Measurements from ENCODE around the gene DCDC2C.

The DCDC2C gene

DNA sequence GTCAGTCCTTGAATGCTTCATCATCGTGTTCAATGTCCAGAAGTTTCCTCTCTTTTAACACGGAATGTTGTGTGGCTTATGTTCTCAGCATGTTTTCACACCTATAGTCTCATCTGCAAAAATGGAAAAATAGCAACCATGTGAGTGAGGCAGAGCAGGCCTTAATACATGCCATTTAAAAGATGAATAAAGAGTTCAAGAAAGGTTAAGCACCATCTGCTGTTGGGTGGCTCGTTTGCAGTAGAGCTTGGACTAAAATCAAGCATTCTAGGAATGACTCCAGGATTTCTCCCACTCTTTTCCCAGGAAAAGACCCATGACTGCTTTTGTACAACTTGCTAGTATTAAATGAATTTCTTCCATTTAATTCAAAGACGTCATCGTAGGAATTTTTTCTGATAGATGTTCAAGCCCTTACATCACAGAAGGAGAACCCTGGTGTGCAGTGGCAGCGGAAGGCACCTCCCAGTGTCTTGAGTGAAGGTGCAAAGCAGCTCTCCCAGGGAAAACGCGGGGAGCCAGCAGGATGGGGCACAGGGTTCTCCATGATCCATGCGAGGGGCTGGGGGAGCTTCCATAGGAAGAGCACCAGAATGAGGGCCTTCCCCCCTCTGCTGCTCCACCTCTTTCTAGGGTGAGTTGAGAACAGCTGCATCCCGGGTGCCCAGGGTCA, 9.6 kb downstream of the DCDC2C start:
- peaks cover 0 to 6% of the 10 kb centered on the region in 2 donors for H3K27me3 ChIP-seq (ENCODE audit: control insufficient read depth in 1 of 2, insufficient read depth in 2 of 2, low read length in 2 of 2)
- no peak overlapping the region for H3K27ac ChIP-seq (ENCODE audit: low read length)
- no peak overlapping the region for H3K4me3 ChIP-seq (ENCODE audit: low read length in 2 of 2)
- H3K36me3 ChIP-seq (ENCODE audit: control insufficient read depth in 2 of 2, insufficient read depth in 2 of 2, low read length in 2 of 2), result no peaks in the 10 kb centered on the region
- H3K9ac ChIP-seq (ENCODE audit: low read length in 2 of 2), result no peak overlapping the region
- H3K4me1 ChIP-seq (ENCODE audit: control insufficient read depth, insufficient read depth, low read length), result no peaks in the 10 kb centered on the region
- H3K9me3 ChIP-seq (ENCODE audit: control insufficient read depth in 2 of 2, low read length in 2 of 2), result no peaks in the 10 kb centered on the region

DNA sequence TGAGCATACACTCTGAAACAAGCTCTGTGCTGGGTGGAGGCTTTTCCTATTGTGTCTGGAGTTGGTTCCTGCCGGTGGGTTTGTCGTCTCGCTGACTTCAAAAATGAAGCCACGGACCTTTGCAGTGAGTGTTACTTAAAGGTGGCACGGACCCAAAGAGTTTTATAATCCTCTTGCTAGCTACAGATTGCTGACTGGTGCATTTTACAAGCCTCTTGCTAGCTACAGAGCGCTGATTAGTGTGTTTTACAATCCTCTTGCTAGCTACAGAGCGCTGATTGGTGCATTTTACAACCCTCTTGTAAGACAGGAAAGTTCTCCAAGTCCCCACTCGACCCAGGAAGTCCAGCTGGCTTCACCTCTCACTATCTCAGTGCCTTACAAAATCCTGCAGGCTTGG, 15.3 kb downstream of the DCDC2C start:
- Histone ChIP-seq H3K4me1 (ENCODE audit: control insufficient read depth, insufficient read depth, low read length) (no peaks in the 10 kb centered on the region), H3K9me3 (ENCODE audit: control insufficient read depth in 2 of 2, low read length in 2 of 2) (peaks cover 0 to 4% of the 10 kb centered on the region in 2 donors), H3K9ac (ENCODE audit: low read length in 2 of 2) (no peak overlapping the region), H3K27ac (ENCODE audit: low read length) (no peak overlapping the region), H3K4me3 (ENCODE audit: low read length in 2 of 2) (no peak overlapping the region), H3K36me3 (ENCODE audit: control insufficient read depth in 2 of 2, insufficient read depth in 2 of 2, low read length in 2 of 2) (no peaks in the 10 kb centered on the region), H3K27me3 (ENCODE audit: control insufficient read depth in 1 of 2, insufficient read depth in 2 of 2, low read length in 2 of 2) (peaks cover 0 to 2% of the 10 kb centered on the region in 2 donors)

DNA sequence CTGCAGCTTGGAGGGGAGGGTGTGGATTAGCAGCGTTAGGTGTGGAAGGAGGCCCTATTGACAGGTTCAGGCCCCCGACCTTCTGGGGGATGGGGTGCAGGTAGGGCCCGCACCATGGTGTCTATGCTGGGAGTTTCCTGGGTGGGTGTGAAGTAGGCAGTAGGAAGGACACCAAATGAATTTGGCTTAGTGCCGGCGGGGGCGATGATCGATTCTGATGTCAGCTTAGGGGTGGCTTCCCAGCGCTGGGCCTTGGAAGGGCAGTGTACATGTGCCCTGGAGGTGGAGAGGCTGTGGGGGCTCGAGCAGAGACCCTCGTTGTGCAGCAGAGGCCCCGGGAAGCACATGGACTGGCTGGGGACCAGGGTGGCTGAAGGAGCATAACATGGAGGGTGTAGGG, 21.6 kb downstream of the DCDC2C start:
- H3K36me3 ChIP-seq (ENCODE audit: control insufficient read depth in 2 of 2, insufficient read depth in 2 of 2, low read length in 2 of 2), result no peaks in the 10 kb centered on the region
- peaks cover 0 to 4% of the 10 kb centered on the region in 2 donors for H3K27me3 ChIP-seq (ENCODE audit: control insufficient read depth in 1 of 2, insufficient read depth in 2 of 2, low read length in 2 of 2)
- no peaks in the 10 kb centered on the region for H3K4me1 ChIP-seq (ENCODE audit: control insufficient read depth, insufficient read depth, low read length)
- no peak overlapping the region for H3K4me3 ChIP-seq (ENCODE audit: low read length in 2 of 2)
- H3K9me3 ChIP-seq (ENCODE audit: control insufficient read depth in 2 of 2, low read length in 2 of 2), result peaks cover 0 to 4% of the 10 kb centered on the region in 2 donors
- H3K27ac ChIP-seq (ENCODE audit: low read length), result no peak overlapping the region
- H3K9ac ChIP-seq (ENCODE audit: low read length in 2 of 2), result no peak overlapping the region

DNA sequence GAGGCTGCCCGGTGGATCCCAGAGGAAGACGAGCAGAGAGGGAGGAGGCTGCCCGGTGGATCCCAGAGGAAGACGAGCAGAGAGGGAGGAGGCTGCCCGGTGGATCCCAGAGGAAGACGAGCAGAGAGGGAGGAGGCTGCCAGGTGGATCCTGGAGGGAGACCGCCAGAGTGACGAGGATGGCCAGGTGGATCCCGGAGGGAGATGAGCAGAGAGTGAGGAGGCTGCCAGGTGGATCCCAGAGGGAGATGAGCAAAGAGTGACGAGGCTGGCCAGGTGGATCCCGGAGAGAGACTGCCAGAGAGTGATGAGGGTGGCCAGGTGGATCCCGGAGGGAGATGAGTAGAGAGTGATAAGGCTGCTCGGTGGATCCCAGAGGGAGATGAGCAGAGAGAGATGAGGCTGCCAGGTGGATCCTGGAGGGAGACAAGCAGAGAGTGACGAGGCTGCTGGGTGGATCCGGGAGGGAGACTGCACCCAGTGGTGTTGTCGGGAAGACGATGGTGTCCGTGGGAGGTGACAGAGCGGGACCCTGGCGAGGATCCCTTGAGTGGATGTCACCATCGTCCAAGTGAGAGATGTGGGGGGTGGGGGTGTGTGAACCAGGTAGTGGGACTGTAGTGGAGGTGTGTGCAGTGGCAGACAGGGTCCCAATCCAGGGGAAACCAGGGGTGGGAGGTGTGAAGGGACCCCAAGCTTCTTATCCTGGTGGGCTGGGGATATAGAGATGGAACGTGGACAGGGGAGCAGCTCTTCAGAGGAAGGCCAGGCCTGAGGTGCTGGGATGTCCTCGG, 22.3 kb downstream of the DCDC2C start:
- Histone ChIP-seq H3K9me3 (ENCODE audit: control insufficient read depth in 2 of 2, low read length in 2 of 2) (no peaks in the 10 kb centered on the region), H3K4me1 (ENCODE audit: control insufficient read depth, insufficient read depth, low read length) (no peaks in the 10 kb centered on the region), H3K27me3 (ENCODE audit: control insufficient read depth in 1 of 2, insufficient read depth in 2 of 2, low read length in 2 of 2) (peaks cover 0 to 4% of the 10 kb centered on the region in 2 donors)

DNA sequence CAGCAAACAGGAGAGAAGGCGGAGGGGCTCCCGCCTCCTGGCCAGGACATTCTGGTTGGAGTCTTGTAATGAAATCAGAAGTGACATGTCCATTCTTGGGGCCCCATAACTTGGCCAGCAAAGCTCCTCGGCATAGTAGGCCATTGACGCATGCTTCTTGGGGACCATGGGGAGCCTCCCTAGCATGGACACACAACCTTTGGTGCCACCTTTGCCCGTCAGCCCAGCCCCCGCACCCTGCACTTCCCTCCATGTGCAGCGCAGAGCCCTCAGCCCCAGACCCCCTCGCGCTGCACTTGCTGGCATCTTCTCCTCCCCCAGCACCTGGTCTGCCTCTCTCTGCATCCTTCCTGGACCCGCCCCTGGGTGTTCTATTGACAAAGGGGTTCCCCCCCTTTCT, 23.1 kb downstream of the DCDC2C start:
- no peak overlapping the region for H3K27ac ChIP-seq (ENCODE audit: low read length)
- H3K27me3 ChIP-seq (ENCODE audit: control insufficient read depth in 1 of 2, insufficient read depth in 2 of 2, low read length in 2 of 2), result peaks cover 0 to 4% of the 10 kb centered on the region in 2 donors
- no peak overlapping the region for H3K4me3 ChIP-seq (ENCODE audit: low read length in 2 of 2)
- H3K9ac ChIP-seq (ENCODE audit: low read length in 2 of 2), result no peak overlapping the region
- no peaks in the 10 kb centered on the region for H3K36me3 ChIP-seq (ENCODE audit: control insufficient read depth in 2 of 2, insufficient read depth in 2 of 2, low read length in 2 of 2)
- H3K4me1 ChIP-seq (ENCODE audit: control insufficient read depth, insufficient read depth, low read length), result no peaks in the 10 kb centered on the region
- H3K9me3 ChIP-seq (ENCODE audit: control insufficient read depth in 2 of 2, low read length in 2 of 2), result no peaks in the 10 kb centered on the region

More for the DNA sequence above, 22.3 kb downstream of the DCDC2C start:
- H3K36me3 ChIP-seq (ENCODE audit: control insufficient read depth in 2 of 2, insufficient read depth in 2 of 2, low read length in 2 of 2), result no peaks in the 10 kb centered on the region
- no peak overlapping the region for H3K27ac ChIP-seq (ENCODE audit: low read length)
- H3K9ac ChIP-seq (ENCODE audit: low read length in 2 of 2), result no peak overlapping the region
- H3K4me3 ChIP-seq (ENCODE audit: low read length in 2 of 2), result no peak overlapping the region

DNA sequence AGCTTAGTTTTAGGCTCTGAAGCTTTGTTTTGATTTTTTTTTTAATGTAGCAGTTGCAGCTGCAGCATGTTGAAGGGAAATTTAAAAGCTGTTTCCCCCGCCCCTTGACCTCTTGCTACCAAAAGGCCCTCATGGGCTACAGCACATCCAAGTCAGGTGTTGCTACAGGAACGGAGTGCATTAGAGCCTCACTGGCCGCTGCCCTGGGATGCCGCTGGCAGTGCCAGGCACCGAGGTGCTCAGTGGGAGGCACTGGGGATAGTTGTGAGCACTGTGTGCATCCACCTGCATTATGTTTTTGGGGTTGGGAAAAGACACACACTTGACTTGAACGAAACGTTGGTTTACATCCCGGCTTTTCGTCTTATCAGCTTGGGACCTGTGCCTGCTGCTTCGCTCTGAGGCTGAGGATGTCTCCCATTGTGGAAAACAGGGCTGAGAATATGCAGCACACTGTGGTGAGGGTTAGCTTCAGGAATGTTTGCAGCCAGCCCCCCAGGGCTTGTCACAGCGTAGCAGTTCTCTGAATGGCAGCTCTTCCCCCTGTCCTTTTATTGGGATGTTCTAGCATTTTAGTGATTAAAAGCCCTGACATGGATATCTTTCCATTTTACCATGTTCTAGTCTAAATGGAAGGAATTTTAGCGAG, 24.1 kb downstream of the DCDC2C start:
- H3K27ac ChIP-seq (ENCODE audit: low read length), result no peak overlapping the region

DNA sequence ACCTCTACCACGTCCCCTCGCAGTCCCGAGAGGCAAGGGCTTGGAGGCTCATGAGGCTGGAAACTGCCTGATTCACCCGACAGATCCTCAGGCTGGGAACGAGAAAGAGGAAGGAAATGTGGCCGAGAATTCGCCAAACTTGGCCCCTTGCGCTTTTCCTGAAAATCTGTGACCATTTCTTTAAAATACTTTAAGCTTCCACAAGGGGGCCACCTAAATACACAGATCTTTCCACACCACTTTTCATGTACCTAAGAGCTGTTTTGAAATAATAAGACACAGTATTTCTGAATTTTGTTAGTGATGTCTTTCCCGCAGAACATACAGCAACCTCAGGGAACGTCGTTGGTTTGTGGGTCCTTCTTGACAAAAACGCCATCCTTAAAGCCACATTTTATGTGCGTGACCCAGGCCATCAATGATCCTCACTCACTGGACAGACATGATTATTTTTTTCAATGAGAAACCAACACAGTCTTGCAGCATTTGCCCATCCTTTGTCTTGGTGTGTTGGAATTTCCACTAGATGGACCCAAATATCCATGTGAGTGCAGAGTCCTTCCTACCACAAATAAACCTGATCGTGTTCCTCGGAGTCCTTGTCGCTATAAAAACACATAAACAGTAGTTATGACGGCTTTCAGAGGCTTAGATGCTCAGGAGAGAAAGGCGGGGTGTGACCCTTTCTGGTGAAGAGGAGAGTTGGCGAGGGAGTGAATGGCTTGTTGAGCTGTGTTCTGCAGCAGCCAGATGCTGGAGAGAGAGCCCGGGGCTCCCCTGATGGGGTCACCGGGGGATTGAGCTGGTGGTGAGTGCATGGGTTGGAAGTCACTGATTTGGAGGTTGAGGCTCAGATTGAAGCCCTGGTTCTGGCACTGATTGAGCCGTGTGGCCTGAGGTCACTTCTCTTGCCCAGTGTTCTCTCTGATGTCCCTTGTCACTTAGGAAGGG, 25.0 kb downstream of the DCDC2C start:
- H3K4me3 ChIP-seq (ENCODE audit: low read length in 2 of 2), result peak overlapping the region in 1 of 2 donors; percentile 29
- H3K4me1 ChIP-seq (ENCODE audit: control insufficient read depth, insufficient read depth, low read length), result no peaks in the 10 kb centered on the region
- no peaks in the 10 kb centered on the region for H3K9me3 ChIP-seq (ENCODE audit: control insufficient read depth in 2 of 2, low read length in 2 of 2)
- H3K27me3 ChIP-seq (ENCODE audit: control insufficient read depth in 1 of 2, insufficient read depth in 2 of 2, low read length in 2 of 2), result peaks cover 0 to 3% of the 10 kb centered on the region in 2 donors
- no peaks in the 10 kb centered on the region for H3K36me3 ChIP-seq (ENCODE audit: control insufficient read depth in 2 of 2, insufficient read depth in 2 of 2, low read length in 2 of 2)
- H3K27ac ChIP-seq (ENCODE audit: low read length), result no peak overlapping the region
- H3K9ac ChIP-seq (ENCODE audit: low read length in 2 of 2), result no peak overlapping the region

More for the DNA sequence above, 24.1 kb downstream of the DCDC2C start:
- Histone ChIP-seq H3K9ac (ENCODE audit: low read length in 2 of 2) (no peak overlapping the region), H3K36me3 (ENCODE audit: control insufficient read depth in 2 of 2, insufficient read depth in 2 of 2, low read length in 2 of 2) (no peaks in the 10 kb centered on the region), H3K4me1 (ENCODE audit: control insufficient read depth, insufficient read depth, low read length) (no peaks in the 10 kb centered on the region), H3K27me3 (ENCODE audit: control insufficient read depth in 1 of 2, insufficient read depth in 2 of 2, low read length in 2 of 2) (peaks cover 0 to 4% of the 10 kb centered on the region in 2 donors), H3K9me3 (ENCODE audit: control insufficient read depth in 2 of 2, low read length in 2 of 2) (no peaks in the 10 kb centered on the region), H3K4me3 (ENCODE audit: low read length in 2 of 2) (peak overlapping the region in 1 of 2 donors; percentile 29)

DNA sequence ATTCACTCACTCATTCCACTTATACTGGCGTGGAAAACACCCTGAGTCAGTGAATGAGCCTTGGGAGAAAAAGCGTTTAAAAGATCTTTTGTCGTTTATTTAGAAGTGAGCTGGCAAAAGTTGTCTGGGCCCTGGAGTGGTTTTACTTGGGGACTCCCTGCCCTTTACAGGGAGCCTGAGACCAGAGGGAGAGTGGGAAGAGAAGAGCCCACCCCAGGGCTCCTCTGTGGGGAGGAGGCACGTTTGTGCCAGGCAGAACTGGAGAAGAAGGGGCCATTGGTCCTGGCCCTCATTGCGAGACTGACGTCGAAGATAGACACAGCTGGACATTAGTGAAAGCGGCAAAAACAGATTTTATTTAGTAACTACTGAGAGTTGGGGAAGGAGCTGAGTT, 25.7 kb downstream of the DCDC2C start:
- no peak overlapping the region for H3K9ac ChIP-seq (ENCODE audit: low read length in 2 of 2)
- no peaks in the 10 kb centered on the region for H3K4me1 ChIP-seq (ENCODE audit: control insufficient read depth, insufficient read depth, low read length)
- peaks cover 0 to 2% of the 10 kb centered on the region in 2 donors for H3K27me3 ChIP-seq (ENCODE audit: control insufficient read depth in 1 of 2, insufficient read depth in 2 of 2, low read length in 2 of 2)
- no peak overlapping the region for H3K4me3 ChIP-seq (ENCODE audit: low read length in 2 of 2)
- no peaks in the 10 kb centered on the region for H3K9me3 ChIP-seq (ENCODE audit: control insufficient read depth in 2 of 2, low read length in 2 of 2)
- H3K36me3 ChIP-seq (ENCODE audit: control insufficient read depth in 2 of 2, insufficient read depth in 2 of 2, low read length in 2 of 2), result no peaks in the 10 kb centered on the region
- no peak overlapping the region for H3K27ac ChIP-seq (ENCODE audit: low read length)

DNA sequence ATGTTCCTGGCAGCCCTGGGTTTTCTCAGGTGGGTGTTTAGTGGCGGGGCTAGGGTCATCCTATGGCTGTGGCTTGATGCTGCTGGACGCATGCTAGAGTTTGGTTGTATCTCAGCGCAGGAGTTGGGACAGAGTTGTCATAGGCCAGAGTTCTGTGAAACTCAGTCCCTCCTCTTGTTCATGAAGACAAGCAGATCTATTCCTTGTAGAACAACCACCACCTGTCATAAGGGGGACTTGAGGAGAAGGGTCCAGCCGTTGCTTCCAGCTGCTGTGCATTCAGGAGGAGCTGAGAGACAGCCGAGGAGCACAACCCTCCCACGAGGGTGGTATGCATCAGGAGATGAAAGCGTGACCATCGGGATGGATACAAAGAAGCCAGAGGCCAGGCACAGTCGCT, 26.4 kb downstream of the DCDC2C start:
- Histone ChIP-seq H3K36me3 (ENCODE audit: control insufficient read depth in 2 of 2, insufficient read depth in 2 of 2, low read length in 2 of 2) (no peaks in the 10 kb centered on the region), H3K4me1 (ENCODE audit: control insufficient read depth, insufficient read depth, low read length) (no peaks in the 10 kb centered on the region), H3K27ac (ENCODE audit: low read length) (no peak overlapping the region), H3K27me3 (ENCODE audit: control insufficient read depth in 1 of 2, insufficient read depth in 2 of 2, low read length in 2 of 2) (peaks cover 0 to 2% of the 10 kb centered on the region in 2 donors), H3K9ac (ENCODE audit: low read length in 2 of 2) (no peak overlapping the region), H3K4me3 (ENCODE audit: low read length in 2 of 2) (no peak overlapping the region), H3K9me3 (ENCODE audit: control insufficient read depth in 2 of 2, low read length in 2 of 2) (no peaks in the 10 kb centered on the region)

DNA sequence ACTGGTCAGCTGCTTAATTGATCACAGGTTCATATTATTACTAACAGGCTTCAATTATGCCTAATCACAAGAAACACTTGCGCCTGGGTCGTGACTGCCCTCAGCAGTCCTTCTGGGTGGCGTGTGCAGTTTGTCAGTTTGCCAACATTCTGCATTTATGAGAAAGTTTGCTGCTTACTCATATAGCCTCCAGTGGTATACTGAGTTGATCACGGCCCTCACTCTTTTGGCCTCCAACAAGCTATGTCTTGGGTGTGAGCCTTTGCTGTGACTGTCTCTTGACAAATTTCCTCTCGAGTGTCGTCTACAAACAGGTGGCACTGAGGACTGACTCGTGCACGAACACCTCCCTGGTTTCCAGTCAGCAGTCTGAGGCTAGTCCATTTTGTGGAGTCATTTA, 27.3 kb downstream of the DCDC2C start:
- Histone ChIP-seq H3K4me1 (ENCODE audit: control insufficient read depth, insufficient read depth, low read length) (no peaks in the 10 kb centered on the region), H3K9ac (ENCODE audit: low read length in 2 of 2) (no peak overlapping the region), H3K4me3 (ENCODE audit: low read length in 2 of 2) (no peak overlapping the region), H3K27me3 (ENCODE audit: control insufficient read depth in 1 of 2, insufficient read depth in 2 of 2, low read length in 2 of 2) (peaks cover 0 to 2% of the 10 kb centered on the region in 2 donors), H3K27ac (ENCODE audit: low read length) (no peak overlapping the region), H3K9me3 (ENCODE audit: control insufficient read depth in 2 of 2, low read length in 2 of 2) (no peaks in the 10 kb centered on the region), H3K36me3 (ENCODE audit: control insufficient read depth in 2 of 2, insufficient read depth in 2 of 2, low read length in 2 of 2) (no peaks in the 10 kb centered on the region)

All from stomach smooth muscle (tissue), 2 donors.